ENCODE measurements around the gene TMEM167A. TPM values are rescaled to one million over a fixed set of nuclear protein-coding genes. Genes with fewer than 3 reads are reported as not detected.

The TMEM167A gene
- total and polyA plus RNA-seq, 2 of the 4 experiments (the other 2 are of a cell fraction) = 34.6 to 45.1 TPM

- Histone ChIP-seq H2BK5ac (ENCODE audit: low read depth, low read length, poor library complexity, severe bottlenecking) (no peak overlapping the region), H3K18ac (ENCODE audit: low read depth, low read length) (no peak overlapping the region), H3K14ac (replicated peaks; ENCODE audit: low read depth, low read length) (no peak overlapping the region), H3K4me2 (ENCODE audit: low read depth, low read length) (no peak overlapping the region), H4K20me1 (ENCODE audit: insufficient read depth, low read length) (no peaks in the 10 kb centered on the region), H2BK120ac (ENCODE audit: low read depth, low read length) (no peak overlapping the region), H3K9ac (ENCODE audit: low read depth, low read length) (no peak overlapping the region), H2AK5ac (ENCODE audit: low read depth, low read length) (no peak overlapping the region), H3K23ac (ENCODE audit: low read depth, low read length) (no peak overlapping the region), H4K8ac (ENCODE audit: low read depth in 2 of 2, low read length in 2 of 2) (no peak overlapping the region), H3K4me1 (ENCODE audit: control insufficient read depth, insufficient read depth, low read length) (peaks cover 2% of the 10 kb centered on the region), H3K27me3 (ENCODE audit: control insufficient read depth, insufficient read depth, low read length) (no peaks in the 10 kb centered on the region), H3K4ac (ENCODE audit: low read depth, low read length) (no peak overlapping the region), H2BK15ac (ENCODE audit: low read depth, low read length) (no peak overlapping the region), H3K56ac (ENCODE audit: extremely low read depth, insufficient read depth, low read length) (no peak overlapping the region), H3K4me3 (ENCODE audit: insufficient read depth, low read depth, low read length) (no peak overlapping the region), H3K36me3 (ENCODE audit: control insufficient read depth, insufficient read depth, low read length) (no peaks in the 10 kb centered on the region), H3K9me3 (ENCODE audit: control insufficient read depth, insufficient read depth, low read length) (no peaks in the 10 kb centered on the region), H3K27ac (ENCODE audit: insufficient read depth, low read length) (no peak overlapping the region), H3K79me1 (ENCODE audit: low read depth in 1 of 2, low read length in 2 of 2) (no peaks in the 10 kb centered on the region), H2AFZ (replicated peaks; ENCODE audit: low read length, poor library complexity) (no peak overlapping the region), H3K9me1 (ENCODE audit: insufficient read depth, low read length) (no peaks in the 10 kb centered on the region), H4K5ac (ENCODE audit: low read depth, low read length) (no peak overlapping the region), H4K91ac (ENCODE audit: insufficient read depth, low read depth, low read length) (no peak overlapping the region), H2AK9ac (replicated peaks; ENCODE audit: low read depth, low read length, poor library complexity) (no peak overlapping the region), H2BK20ac (ENCODE audit: low read depth, low read length) (no peak overlapping the region)
- DNase-seq (no peak), ATAC-seq (ENCODE audit: low read depth) (no peak)
- intact Hi-C loops (cut with micrococcal nuclease) (no loop called here), dilution Hi-C loops (cut with HindIII; ENCODE audit: low sequenced_read_pairs, unreplicated experiment) (no loop called here), in situ Hi-C loops (cut with MboI; ENCODE audit: low sequenced_read_pairs) (no loop called here)
- CTCF ChIA-PET = no interaction called here
- BruUV-seq (replicated peaks) = no TSS peak
- no CpG with 5 or more reads among the region's 3 CpGs for WGBS, 2 experiments (ENCODE audit: extremely low coverage in 2 of 2, insufficient read length in 1 of 2)
- TF ChIP-seq USF2 (IDR thresholded peaks at IDR 0.05; ENCODE audit: low read depth, low read length) (no peak), MXI1 (IDR thresholded peaks at IDR 0.05; ENCODE audit: borderline replicate concordance, low read depth, low read length) (no peak), POLR2A (IDR thresholded peaks at IDR 0.05; ENCODE audit: low read depth, low read length) (no peak), SMC3 (IDR thresholded peaks at IDR 0.05; ENCODE audit: low read depth, low read length) (no peak), RAD21 (IDR thresholded peaks at IDR 0.05; ENCODE audit: low read length) (no peak), RFX5 (IDR thresholded peaks at IDR 0.05; ENCODE audit: low read depth, low read length) (no peak), NFE2L2 (IDR thresholded peaks at IDR 0.05; ENCODE audit: low read depth, low read length) (no peak), CTCF (conservative IDR thresholded peaks at IDR 0.05; ENCODE audit: low read depth, low read length) (no peak), FOS (IDR thresholded peaks at IDR 0.05; ENCODE audit: low read depth, low read length) (no peak), CEBPB (IDR thresholded peaks at IDR 0.05; ENCODE audit: low read depth, low read length) (no peak), RCOR1 (IDR thresholded peaks at IDR 0.05; ENCODE audit: insufficient replicate concordance, low read length) (no peak), BHLHE40 (IDR thresholded peaks at IDR 0.05; ENCODE audit: low read depth, low read length) (no peak), CHD1 (IDR thresholded peaks at IDR 0.05; ENCODE audit: low read depth, low read length) (no peak), MAFK (IDR thresholded peaks at IDR 0.05; ENCODE audit: low read depth, low read length) (no peak)
- POLR2A ChIA-PET (ENCODE audit: unreplicated experiment) = no interaction called here
These were observed 43.2 kb downstream of the TMEM167A start for GRCh38 chr5:83034036-83034435.

Measured in IMR-90 (cell line).